HepG2 (cell line): ENCODE results near the gene ZMIZ1. TPM values are rescaled to one million over a fixed set of nuclear protein-coding genes. Genes with fewer than 3 reads are reported as not detected.

Experiments used
- ARID3A ChIP-seq: IDR thresholded peaks from 2 replicates; pipeline ENCODE4 v1.6.1; 2012; ENCODE audit warnings: low read depth, low read length, improper control_type of control experiment
- E2F1 ChIP-seq: sonication (generic); formaldehyde crosslinking; IDR thresholded peaks from 2 replicates; pipeline ENCODE4 v1.5.0; 2020; ENCODE audit warnings: missing genetic modification reagents
- HCFC1 ChIP-seq: fragments of 150-350 bp; IDR thresholded peaks from 2 replicates; pipeline ENCODE4 v1.6.1; 2014; ENCODE audit warnings: low read depth, low read length
- MXD3 ChIP-seq: IDR thresholded peaks from 2 replicates; pipeline ENCODE4 v1.6.1; 2016; ENCODE audit warnings: mild to moderate bottlenecking, missing biosample characterization, missing genetic modification reagents
- NFRKB ChIP-seq: fragments of 450-650 bp; IDR thresholded peaks from 2 replicates; pipeline ENCODE4 v1.6.1; 2017
- RCOR2 ChIP-seq: IDR thresholded peaks from 2 replicates; pipeline ENCODE4 v1.6.1; 2016; ENCODE audit warnings: missing biosample characterization, missing genetic modification reagents
- SYNCRIP ChIP-seq: fragments of 200-400 bp; formaldehyde crosslinking; IDR thresholded peaks from 2 replicates; pipeline ENCODE4 v1.6.1; 2018; ENCODE audit warnings: mild to moderate bottlenecking, low read depth, low read length; ENCODE audit not compliant: insufficient read depth
- TCF7 ChIP-seq: sonication (generic); IDR thresholded peaks from 2 replicates; pipeline ENCODE4 v1.6.1; 2016; ENCODE audit warnings: antibody characterized with exemption, low read depth
- ZNF24 ChIP-seq: fragments of 450-650 bp; IDR thresholded peaks from 2 replicates; pipeline ENCODE4 v1.6.1; 2017; ENCODE audit warnings: antibody characterized with exemption, mild to moderate bottlenecking
- ZNF510 ChIP-seq: sonication (generic); formaldehyde crosslinking; IDR thresholded peaks from 2 replicates; pipeline ENCODE4 v1.4.0; 2020; ENCODE audit warnings: low read depth, mild to moderate bottlenecking, missing genetic modification reagents
- ZNF549 ChIP-seq: sonication (generic); formaldehyde crosslinking; IDR thresholded peaks from 2 replicates; pipeline ENCODE4 v1.5.0; 2020; ENCODE audit warnings: missing genetic modification reagents
- ZNF570 ChIP-seq: sonication (generic); formaldehyde crosslinking; IDR thresholded peaks from 2 replicates; pipeline ENCODE4 v1.4.0; 2020; ENCODE audit warnings: mild to moderate bottlenecking, missing genetic modification reagents, borderline replicate concordance
- ZNF614 ChIP-seq: IDR thresholded peaks from 2 replicates; pipeline ENCODE4 v1.6.1; 2018; ENCODE audit warnings: missing biosample characterization, missing genetic modification reagents, inconsistent platforms, borderline replicate concordance
- ZSCAN21 ChIP-seq: sonication (generic); formaldehyde crosslinking; IDR thresholded peaks from 2 replicates; pipeline ENCODE4 v1.8.0; 2022; ENCODE audit warnings: mild to moderate bottlenecking, missing genetic modification reagents, moderate library complexity, borderline replicate concordance
- polyA plus RNA-seq, 8 experiments: library from polyadenylated mRNA; depleted of rRNA in 3 of 8; stranded (reverse) in 7 of 8; unstranded in 1 of 8; fragments of >200 nt; fragmentation: Illumina TruSeq in 4 of 8; extraction: Trizol in 4 of 8; gene quantifications; 2 replicates each; pipeline versions ENCODE4 v1.2.1 to v1.2.3, GENCODE V29; 2011 to 2016; ENCODE audit warnings: low read depth in 4 of 8, missing spikeins in 1 of 8, mixed read lengths in 1 of 8; ENCODE audit not compliant: insufficient read depth in 1 of 8
- total RNA-seq, 5 experiments: library from RNA; depleted of rRNA; stranded (reverse); fragments of >200 nt; fragmentation: Illumina TruSeq; extraction: Trizol; gene quantifications; 2 replicates each; pipeline ENCODE4 v1.2.3, GENCODE V29; 2016; ENCODE audit warnings: low read depth in 1 of 5
- TF ChIP-seq, protein P1 (sequence below), 2 experiments: fragments of 450-650 bp in 1 of 2; sonication (generic) in 1 of 2; formaldehyde crosslinking in 1 of 2; IDR thresholded peaks; 2 replicates each; pipeline versions ENCODE4 v1.6.1 to v1.8.0; 2016 to 2022; ENCODE audit warnings: antibody characterized with exemption in 1 of 2, mild to moderate bottlenecking in 1 of 2, missing genetic modification reagents in 1 of 2
- TF ChIP-seq, protein P2 (sequence below): IDR thresholded peaks from 2 replicates; pipeline ENCODE4 v1.6.1; 2016; ENCODE audit warnings: low read depth, borderline replicate concordance

Gene ZMIZ1
- total and polyA plus RNA-seq, 2 of the 13 experiments (the other 11 are each of a cell fraction or from before 2014, with no cell fraction given), result 5.3 to 10.2 TPM

GRCh38 chr10:79188154-79188965, 119.6 kb downstream of the ZMIZ1 start (continued):
- TF ChIP-seq, protein P1, sequence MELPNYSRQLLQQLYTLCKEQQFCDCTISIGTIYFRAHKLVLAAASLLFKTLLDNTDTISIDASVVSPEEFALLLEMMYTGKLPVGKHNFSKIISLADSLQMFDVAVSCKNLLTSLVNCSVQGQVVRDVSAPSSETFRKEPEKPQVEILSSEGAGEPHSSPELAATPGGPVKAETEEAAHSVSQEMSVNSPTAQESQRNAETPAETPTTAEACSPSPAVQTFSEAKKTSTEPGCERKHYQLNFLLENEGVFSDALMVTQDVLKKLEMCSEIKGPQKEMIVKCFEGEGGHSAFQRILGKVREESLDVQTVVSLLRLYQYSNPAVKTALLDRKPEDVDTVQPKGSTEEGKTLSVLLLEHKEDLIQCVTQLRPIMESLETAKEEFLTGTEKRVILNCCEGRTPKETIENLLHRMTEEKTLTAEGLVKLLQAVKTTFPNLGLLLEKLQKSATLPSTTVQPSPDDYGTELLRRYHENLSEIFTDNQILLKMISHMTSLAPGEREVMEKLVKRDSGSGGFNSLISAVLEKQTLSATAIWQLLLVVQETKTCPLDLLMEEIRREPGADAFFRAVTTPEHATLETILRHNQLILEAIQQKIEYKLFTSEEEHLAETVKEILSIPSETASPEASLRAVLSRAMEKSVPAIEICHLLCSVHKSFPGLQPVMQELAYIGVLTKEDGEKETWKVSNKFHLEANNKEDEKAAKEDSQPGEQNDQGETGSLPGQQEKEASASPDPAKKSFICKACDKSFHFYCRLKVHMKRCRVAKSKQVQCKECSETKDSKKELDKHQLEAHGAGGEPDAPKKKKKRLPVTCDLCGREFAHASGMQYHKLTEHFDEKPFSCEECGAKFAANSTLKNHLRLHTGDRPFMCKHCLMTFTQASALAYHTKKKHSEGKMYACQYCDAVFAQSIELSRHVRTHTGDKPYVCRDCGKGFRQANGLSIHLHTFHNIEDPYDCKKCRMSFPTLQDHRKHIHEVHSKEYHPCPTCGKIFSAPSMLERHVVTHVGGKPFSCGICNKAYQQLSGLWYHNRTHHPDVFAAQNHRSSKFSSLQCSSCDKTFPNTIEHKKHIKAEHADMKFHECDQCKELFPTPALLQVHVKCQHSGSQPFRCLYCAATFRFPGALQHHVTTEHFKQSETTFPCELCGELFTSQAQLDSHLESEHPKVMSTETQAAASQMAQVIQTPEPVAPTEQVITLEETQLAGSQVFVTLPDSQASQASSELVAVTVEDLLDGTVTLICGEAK (IDR thresholded peaks at IDR 0.05), result no peak
- TF ChIP-seq, protein P1 (CRISPR knock-in tag; IDR thresholded peaks at IDR 0.05), result no peak
- TF ChIP-seq ZSCAN21 (CRISPR knock-in tag) (peak; percentile 50; the same call in 1 of the 2 replicates), SYNCRIP (no peak), ZNF24 (no peak), ZNF570 (no peak), E2F1 (CRISPR knock-in tag) (peak; percentile 63), ARID3A (no peak), TCF7 (no peak), HCFC1 (no peak), ZNF510 (CRISPR knock-in tag) (no peak), MXD3 (CRISPR knock-in tag) (peak; percentile 39; the same call in 1 of the 2 replicates), RCOR2 (CRISPR knock-in tag) (0 out of 2 replicates have a peak, but pooled peaks have one; percentile 55), ZNF614 (CRISPR knock-in tag) (peak; percentile 70; the same call in 1 of the 2 replicates), ZNF549 (no peak), NFRKB (no peak)
- TF ChIP-seq, protein P2, sequence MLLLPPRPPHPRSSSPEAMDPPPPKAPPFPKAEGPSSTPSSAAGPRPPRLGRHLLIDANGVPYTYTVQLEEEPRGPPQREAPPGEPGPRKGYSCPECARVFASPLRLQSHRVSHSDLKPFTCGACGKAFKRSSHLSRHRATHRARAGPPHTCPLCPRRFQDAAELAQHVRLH (CRISPR knock-in tag), result peak; percentile 46; the same call in 1 of the 2 replicates
